Keratinocyte (primary cell): Measurements from ENCODE around the gene FAM163A.

ENCODE experiments used
- EZH2 ChIP-seq: IDR thresholded peaks from one replicate; pipeline ENCODE4 v1.6.1; 2012; ENCODE audit warnings: inconsistent platforms, mild to moderate bottlenecking, low read length, moderate library complexity
- TF ChIP-seq, protein P1 (sequence below), 3 experiments: IDR thresholded peaks in 1 of 3; conservative IDR thresholded peaks in 1 of 3; optimal IDR thresholded peaks in 1 of 3; 2 replicates in 2 of 3; 3 replicates in 1 of 3; pipeline versions ENCODE3 to v1.5.1; 2011; ENCODE audit warnings: low read length in 3 of 3, mild to moderate bottlenecking in 3 of 3, moderate library complexity in 2 of 3, control low read depth in 1 of 3, inconsistent platforms in 1 of 3; ENCODE audit not compliant: insufficient read depth in 2 of 3; ENCODE audit errors: extremely low read depth in 1 of 3

- TF ChIP-seq, protein P1, sequence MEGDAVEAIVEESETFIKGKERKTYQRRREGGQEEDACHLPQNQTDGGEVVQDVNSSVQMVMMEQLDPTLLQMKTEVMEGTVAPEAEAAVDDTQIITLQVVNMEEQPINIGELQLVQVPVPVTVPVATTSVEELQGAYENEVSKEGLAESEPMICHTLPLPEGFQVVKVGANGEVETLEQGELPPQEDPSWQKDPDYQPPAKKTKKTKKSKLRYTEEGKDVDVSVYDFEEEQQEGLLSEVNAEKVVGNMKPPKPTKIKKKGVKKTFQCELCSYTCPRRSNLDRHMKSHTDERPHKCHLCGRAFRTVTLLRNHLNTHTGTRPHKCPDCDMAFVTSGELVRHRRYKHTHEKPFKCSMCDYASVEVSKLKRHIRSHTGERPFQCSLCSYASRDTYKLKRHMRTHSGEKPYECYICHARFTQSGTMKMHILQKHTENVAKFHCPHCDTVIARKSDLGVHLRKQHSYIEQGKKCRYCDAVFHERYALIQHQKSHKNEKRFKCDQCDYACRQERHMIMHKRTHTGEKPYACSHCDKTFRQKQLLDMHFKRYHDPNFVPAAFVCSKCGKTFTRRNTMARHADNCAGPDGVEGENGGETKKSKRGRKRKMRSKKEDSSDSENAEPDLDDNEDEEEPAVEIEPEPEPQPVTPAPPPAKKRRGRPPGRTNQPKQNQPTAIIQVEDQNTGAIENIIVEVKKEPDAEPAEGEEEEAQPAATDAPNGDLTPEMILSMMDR (optimal IDR thresholded peaks at IDR 0.05 in 1 of 3, IDR thresholded peaks at IDR 0.05 in 1 of 3, conservative IDR thresholded peaks at IDR 0.05 in 1 of 3; ENCODE audit: extremely low read depth in 1 of 3, insufficient read depth in 2 of 3, low read length in 3 of 3): no peak
- no peak for TF ChIP-seq EZH2
Observed at GRCh38 chr1:179826626-179827280, 83.7 kb downstream of the FAM163A start.
